HG03575 (cell line): ENCODE data around the gene TMEM243.
A peak's percentile ranks its signal among the peaks of the same experiment; 100 is the strongest.

Experiments
- ATAC-seq: cut with Tn5 transposase; IDR thresholded peaks from one replicate; pipeline ENCODE4 v1.9.1; 2021; ENCODE audit not compliant: unreplicated experiment, insufficient number of reproducible peaks, low FRiP score; ENCODE audit errors: extremely low read depth

TMEM243 gene

DNA sequence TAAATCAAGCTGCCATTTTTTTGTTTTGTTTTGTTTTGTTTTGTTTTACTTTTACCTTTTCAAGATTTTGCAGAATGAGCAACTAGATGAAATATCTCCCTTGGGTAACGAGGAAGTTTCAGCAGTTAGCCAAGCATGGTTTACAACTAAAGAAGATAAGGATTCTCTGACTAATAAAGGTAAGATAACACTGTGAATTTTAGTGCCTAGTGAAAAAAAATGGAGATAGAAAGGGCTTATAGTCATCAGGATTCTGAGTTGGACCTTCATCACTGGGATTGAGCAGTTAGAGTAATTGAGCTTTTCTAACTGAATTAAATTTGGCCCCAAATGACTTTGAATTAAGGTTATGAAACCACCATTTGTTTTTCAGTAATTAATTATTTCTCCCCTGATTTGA, 46.1 kb downstream of the TMEM243 start:
- no peak for ATAC-seq

DNA sequence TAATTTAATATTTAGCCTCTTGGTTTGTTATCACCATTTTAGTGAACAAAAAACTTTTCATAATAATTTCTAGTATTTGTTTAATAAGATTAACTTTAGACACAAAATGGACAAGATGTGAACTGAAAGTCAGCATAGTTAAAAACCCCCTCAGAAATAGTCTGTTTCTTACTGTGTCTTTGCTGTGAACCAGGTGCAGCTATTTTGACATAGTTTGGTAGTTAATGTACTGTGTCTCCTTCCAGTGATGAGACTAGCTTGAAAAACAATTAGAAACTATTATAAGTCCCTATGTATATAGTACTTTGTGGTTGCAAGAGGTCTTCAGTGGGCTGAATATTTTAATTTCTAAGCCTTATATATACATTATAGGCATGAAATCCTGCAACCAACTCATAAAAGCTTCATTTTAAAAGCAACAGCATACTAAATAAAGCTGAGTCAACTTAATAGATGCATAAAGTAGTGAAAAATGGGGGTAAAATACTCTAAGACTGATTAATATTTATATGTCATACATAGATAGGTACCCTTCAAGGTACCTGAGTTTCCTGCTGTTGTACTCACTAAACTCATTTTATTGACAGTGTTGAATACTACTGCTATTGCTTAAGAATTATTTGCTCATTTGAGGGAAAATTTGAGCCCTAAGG, 48.1 kb downstream of the TMEM243 start:
- no peak for ATAC-seq

DNA sequence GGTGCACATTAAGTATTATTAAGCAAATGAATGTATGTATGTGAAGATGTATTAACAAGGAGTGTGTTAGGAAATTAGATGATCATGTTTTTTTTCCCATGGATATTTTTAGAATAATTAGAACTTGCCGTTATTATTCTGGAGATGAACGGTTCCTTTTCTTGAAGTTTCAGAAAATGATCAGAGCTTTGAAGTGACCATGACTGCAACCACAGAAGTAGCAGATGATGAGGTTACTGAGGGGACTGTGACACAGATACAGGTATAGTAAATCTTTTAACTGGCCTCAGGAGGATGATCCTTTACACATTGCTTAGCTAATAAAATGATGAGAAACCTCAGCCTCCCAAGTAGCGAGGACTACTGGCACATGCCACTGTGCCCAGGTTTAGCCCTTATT, 48.7 kb downstream of the TMEM243 start:
- ATAC-seq, result no peak

DNA sequence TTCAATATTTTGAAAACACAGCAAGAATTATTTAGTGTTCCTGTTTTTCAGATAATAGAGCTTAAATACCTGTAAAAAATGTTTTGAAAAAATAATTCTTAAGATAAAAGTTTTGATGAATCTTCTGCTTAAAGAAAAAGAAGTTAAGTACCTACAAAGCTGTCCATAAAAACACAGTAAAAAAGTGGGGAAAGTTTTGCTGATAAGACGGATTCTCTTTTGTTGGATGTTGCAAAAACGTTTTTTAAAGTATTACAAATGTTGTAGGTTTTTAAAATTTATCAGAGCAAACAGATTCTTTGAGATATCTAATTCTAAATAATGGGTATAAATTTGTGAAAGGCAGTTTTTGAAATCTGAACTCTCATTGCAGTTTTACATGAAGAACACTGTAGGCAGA, 55.1 kb downstream of the TMEM243 start:
- no peak for ATAC-seq

DNA sequence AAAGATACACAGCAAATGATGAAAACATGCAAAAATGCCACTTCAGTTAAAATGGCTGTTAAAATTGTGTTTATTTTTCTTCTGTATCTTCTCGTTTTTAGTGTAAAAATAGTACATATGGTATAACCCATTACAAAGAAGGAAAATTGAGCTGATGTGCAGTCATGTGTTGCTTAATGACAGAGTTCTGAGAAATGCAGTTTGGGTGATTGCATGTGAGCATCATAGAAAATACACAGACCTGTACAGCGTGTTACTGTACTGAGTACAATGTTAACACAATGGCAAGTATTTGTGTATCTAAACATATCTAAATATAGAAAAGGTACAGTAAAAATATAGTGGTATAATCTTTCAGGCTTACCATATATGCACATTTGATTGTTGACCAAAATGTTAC, 60.0 kb downstream of the TMEM243 start:
- ATAC-seq, result no peak

DNA sequence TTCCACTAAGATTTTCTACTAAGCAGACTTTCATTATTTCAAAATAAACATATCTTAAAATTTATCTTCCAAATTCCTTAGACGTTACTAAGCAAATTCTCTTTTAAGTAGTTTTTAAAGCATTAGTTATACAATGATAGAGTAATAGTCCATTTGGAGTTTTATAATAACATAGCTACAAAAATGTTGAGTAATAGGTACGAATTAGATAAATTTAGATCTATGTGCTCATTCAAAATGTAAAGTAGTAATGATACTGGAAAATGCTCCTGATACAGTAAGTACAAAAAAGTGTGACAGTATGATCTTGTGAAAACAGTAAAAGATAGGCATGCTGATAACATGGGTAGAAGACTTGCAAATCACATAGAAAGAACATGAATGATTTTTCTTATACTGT, 62.8 kb downstream of the TMEM243 start:
- no peak for ATAC-seq

DNA sequence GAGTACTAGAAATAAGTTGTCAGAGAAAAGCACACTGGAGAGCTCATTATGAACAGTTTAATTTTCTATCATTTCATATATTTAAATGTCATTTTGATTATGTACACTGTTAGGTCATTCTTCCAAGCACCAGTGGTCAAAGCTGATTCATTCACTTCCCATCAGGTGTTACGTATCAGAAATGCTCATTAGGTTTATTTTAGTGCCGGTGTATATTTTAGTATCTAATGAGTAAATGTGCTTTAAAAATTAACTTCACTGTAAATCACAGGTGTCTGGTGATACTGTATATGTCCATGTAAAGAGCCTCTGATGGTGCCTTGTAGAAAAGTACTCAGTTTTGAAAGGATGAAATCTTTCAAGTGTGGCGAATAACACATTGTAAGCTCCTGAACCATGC, 63.7 kb downstream of the TMEM243 start:
- ATAC-seq, result no peak

DNA sequence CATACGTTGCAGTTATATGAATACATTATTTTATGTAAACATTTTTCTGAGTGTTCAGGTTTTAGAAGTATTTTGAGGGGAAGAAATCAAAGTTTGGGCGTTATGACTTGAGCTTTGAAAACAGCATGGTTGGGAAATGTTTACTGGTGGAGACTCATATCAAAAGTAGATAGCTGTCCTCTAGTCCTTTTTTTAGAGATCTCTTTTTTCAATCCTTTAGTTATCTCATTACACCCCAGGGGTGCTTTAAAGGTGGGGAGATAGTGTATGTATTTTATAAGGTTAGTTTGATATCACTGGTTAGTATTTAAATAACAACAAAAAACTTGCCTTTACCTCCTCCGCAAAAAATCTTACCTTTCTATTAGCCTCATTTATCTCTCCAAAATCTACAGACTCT, 65.0 kb downstream of the TMEM243 start:
- ATAC-seq, result no peak

DNA sequence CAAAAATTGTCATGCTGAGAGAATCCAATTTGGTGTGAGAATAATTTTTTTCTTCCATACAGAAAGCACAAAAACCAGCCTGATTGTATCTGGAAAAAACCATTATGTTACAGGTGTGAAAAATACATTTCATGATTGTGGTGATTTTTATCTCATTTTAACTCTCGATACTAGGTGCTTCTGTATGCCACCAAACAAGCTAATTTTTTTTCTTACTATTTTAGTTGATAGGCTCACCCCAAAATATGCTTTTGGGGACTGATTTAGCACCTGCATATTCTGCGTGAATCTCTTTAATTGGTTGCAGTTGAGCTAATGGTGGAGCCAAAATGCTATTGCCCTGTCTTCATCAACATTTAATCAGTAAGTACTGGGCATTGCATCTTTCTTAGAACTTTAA, 65.4 kb downstream of the TMEM243 start:
- ATAC-seq, result no peak

DNA sequence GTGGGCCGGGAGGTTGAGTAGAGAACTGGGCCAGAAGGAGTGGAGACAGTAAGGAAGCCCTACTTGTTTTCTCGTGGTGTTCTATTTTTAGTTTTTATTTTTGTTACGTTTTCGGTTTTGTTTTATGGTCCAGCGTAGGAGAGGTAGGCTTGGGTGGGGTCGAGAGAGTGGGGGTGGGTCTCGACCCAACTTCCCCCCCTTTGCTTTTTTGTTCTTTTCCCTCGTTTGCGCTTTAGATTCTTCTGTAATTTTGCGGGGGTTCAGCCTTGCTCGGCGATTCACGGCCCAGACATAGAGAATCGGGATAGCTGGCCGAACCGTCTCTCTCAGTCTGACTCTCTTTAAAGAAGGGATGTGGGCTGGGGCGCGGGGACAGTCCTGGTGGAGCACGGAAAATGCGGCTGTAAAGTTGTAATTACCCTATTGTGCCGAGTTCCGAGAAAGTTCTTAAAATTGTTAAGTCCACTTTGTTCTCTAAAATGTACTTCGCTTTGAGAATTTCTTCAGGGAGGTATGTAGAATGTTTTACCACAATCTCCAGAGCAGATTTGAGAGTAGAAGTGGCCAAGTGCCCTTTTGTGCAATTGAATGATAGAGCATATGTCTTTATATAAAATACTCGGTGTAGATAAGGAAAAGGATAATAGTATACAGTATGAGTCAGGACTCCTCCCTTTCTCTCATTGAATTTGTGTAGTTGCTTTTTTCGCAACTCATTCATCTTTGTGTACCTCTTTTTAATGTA, 66.5 kb downstream of the TMEM243 start:
- ATAC-seq, result no peak

DNA sequence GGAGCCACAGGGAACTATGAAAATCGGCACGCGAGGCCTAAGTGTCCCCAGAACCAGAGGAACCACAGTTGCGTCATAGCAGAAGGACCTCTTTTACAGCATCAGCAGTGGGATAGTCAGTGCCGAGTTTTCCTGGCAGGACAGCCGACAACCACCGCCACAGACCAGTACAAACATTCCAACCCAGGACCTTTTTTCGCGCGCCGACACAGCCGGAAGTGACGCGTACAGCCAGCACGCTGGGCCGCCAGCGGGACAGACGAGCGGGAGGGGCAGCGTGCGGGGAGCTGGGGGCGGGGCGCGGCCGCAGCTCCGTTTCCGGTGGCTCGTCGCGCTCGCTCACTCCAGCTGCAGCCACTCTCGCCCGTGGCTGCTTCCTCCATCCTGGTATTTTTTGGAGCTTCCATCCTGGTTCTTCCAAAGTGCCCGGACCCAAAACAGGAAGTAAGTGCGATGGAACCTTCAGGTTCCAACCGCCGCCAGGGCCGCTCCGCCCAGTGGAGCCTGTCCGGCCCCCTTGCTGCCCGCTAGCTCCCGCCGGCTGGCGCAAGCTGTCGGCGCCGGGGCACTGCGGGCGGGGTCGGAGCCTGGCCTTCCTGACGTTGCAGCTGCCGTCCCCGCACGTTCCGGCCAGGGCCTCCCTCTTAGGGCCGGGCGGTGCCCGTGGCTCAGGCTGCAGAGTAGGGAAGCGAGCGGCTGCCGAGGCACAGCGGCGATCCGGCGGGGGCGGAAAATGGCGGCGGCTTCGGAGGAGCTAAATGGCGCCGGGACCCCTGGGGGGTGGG, 67.2 kb downstream of the TMEM243 start, which contains the start of gene DMTF1:
Gene DMTF1, plus strand, starts transcription at position 342 of the 785 bp plus-strand sequence. CDS start 12,489 bp downstream, outside the sequence.
- ATAC-seq, result peak; percentile 49

DNA sequence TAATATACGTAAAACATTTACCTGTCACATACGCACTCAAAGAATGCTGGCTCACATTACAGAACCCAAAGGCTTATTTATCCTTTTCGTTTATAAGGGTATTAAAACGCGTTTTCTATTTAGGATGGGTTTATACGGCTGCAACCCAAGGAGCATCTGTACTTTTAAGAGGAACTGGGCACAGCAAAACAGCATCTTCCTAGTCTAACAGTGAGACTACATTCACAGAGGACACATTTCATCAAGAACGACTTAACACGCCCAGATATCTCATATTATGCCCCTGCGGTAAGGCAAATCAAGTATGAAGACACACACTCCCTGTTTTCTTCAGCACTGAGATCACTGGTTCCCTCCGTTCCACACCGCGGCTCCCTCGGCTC, 67.8 kb downstream of the TMEM243 start:
- ATAC-seq, result peak; percentile 12

DNA sequence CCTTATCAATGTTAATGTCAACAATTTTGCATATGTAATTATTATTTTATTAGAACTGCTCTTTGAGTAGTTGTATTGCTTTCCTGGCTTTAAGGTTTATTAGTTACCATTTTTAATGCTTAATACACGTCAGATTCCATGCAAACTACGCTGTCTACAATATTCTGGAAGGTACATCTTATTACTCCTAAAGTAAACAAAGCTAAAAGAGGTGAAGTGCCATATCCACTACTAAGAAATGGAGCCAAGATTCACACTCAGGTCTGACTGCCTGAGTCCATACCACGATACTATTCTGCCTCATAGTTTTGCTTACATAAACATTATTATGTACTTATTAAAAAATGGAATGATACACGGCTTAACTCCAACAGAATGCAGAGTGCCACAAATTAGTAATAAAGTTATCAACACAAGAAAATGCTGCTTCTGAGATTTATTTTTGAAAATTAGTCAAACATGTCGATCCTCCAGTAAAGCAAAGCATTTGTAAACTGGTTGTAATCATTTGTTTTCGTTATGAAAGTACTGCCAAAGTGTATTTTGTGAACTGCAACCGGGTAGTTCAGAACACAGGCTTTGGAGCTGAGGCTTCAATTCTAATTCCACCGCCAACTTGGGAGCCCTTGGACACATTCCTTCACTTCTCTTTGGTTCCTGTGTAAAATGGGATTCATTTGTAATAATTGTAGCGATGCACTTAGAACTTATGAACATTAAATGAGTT, 68.4 kb downstream of the TMEM243 start:
- ATAC-seq, result no peak

DNA sequence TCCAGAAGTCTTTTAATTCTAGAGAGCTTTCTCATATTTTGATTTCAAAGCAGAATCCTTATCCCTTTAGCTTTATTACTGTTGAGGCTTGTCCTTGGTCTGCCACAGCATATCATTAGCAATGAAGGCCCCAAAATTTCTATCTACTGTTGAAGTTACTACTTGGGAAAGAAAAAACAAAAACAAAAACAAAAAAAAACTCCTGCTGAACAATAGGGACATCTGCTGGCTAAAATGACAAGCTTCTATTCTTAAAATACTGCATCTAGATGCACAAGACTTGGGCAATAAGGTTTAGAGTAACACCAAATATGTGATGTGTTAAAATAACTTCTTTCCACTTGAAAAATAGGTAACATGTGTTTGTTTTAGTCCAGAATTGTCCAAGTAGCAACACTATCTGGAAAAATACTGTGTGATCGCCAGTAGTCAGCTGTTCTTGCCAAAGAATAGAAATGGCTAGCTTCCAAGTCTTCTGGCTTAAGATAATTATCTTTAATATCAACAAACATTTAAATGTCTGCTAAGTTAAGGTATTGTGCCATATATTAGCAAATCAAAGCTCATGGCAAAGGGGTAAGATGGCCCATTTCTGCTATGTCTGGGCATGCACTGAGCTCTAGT, 71.1 kb downstream of the TMEM243 start:
- ATAC-seq, result no peak

DNA sequence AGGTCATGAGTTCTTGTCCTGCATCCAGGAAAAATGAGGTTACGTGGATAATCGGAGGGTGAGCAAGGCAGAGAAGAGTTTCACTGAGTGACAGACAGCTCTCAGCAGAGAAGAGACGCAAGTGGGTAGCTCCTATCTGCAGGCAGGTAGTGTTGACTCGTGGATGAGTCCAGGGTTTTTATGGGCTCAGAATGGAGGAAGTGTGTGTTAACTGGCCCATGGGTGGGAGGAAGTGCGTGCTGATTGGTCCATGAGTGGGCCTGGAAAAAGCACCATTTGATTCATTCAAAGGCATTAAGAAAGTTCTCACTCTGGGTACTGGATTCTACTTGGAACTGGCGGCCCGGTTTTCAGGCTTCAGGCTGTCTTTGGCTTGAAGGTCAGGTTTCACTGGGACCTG, 72.0 kb downstream of the TMEM243 start:
- ATAC-seq, result no peak

DNA sequence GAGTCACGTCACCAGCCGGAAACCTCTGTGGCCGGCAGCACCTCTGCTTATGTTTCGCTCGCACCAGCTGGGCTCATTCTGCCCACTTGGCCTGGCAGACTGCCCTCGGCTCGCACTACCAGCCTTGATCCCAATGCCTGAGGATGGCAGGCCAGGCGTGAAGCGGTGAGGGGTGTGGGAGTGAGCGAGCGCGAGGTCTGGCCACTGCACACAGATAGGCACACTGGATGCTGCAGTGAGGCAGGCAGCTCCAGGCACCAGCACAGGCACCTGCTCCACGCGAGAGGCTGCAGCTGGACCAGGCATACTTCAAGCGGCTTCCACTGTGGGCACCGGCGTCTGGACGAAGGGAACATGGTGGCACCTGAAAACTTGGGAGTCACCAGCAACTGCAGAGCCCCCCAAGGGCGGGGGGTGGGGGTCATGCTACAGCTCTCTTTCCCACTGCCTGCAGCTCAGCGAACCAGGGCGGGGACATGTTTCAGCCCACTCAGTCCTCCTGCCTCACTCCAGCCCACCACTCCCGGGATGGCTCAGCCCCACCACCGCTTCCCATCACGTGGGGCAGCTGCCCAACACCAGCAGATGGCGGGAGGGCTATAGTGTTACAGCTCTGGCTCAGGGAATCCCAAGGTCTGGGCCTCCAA, 72.7 kb downstream of the TMEM243 start:
- ATAC-seq, result no peak
